K562 (cell line): ENCODE data around the gene LPCAT2. TPM values are rescaled to one million over a fixed set of nuclear protein-coding genes. Genes with fewer than 3 reads are reported as not detected.
"Not testable (repeated sequence)": the region's sequence is repeated elsewhere in the genome, so short reads cannot be mapped to it uniquely, and the experiment has no call there.

Source experiments
- ATAC-seq: fragments of 200-7000 bp; cut with Tn5 transposase; 3 replicates; pipeline ENCODE4 v1.9.1; 2020; ENCODE audit warnings: moderate library complexity
- BruUV-seq: library from RNA; stranded (reverse); fragments of 400-500 nt; replicated peaks from 2 replicates; lab custom pipeline; 2021; lab: Mats Ljungman, UMichigan
- CTCF ChIA-PET: fragments of 300-600 bp; formaldehyde crosslinking; extraction: SDS; loops from one replicate; lab custom pipeline; 2021; ENCODE audit warnings: low intra/inter-chr PET ratio; lab: Yijun Ruan, JAX
- POLR2A ChIA-PET: fragments of 300-600, 350-650 bp; sonication (Branson Sonifier 250); formaldehyde crosslinking; extraction: SDS; loops from one replicate; lab custom pipeline; 2021; ENCODE audit warnings: antibody characterized with exemption, inconsistent platforms; lab: Yijun Ruan, JAX
- DNase-seq, 4 experiments: peaks; one replicate each; pipeline versions ENCODE4 v3.0.0 to v3.0.0-alpha.2; 2011 to 2018; ENCODE audit warnings: low spot score in 3 of 4, mixed read lengths in 3 of 4; ENCODE audit errors: extremely low read depth in 1 of 4
- FAIRE-seq: peaks from 2 replicates; lab custom pipeline; 2011; peaks lifted over from hg19 to GRCh38; lab: Jason Lieb, UNC
- H2AFZ ChIP-seq: 2 replicates; pipeline ENCODE4 v1.6.0; 2011; ENCODE audit warnings: low read depth, low read length, control low read depth, inconsistent platforms
- H3K27ac ChIP-seq: fragments of 200-600 bp; 3 replicates; pipeline ENCODE4 v1.8.0; 2011; ENCODE audit warnings: low read depth, mild to moderate bottlenecking, control low read depth, inconsistent platforms, low read length, moderate library complexity, mixed read lengths; ENCODE audit errors: extremely low read depth
- H3K27me3 ChIP-seq, 2 experiments: fragments of 300-600 bp in 1 of 2; 2 replicates in 1 of 2; 3 replicates in 1 of 2; pipeline versions ENCODE4 v1.6.0 to v1.8.0; 2011; ENCODE audit warnings: inconsistent platforms in 2 of 2, low read length in 2 of 2, mild to moderate bottlenecking in 1 of 2, mixed read lengths in 1 of 2, moderate library complexity in 1 of 2; ENCODE audit not compliant: control insufficient read depth in 2 of 2, insufficient read depth in 2 of 2
- H3K36me3 ChIP-seq: fragments of 300-600 bp; 3 replicates; pipeline ENCODE4 v1.8.0; 2011; ENCODE audit warnings: mild to moderate bottlenecking, low read length, inconsistent platforms; ENCODE audit not compliant: control insufficient read depth, insufficient read depth
- H3K4me1 ChIP-seq, 2 experiments: fragments of 200-600 bp in 1 of 2; replicated peaks in 1 of 2; 2 replicates in 1 of 2; 3 replicates in 1 of 2; pipeline versions ENCODE4 v1.5.1 to v1.8.0; 2011; ENCODE audit warnings: inconsistent platforms in 2 of 2, low read length in 2 of 2, mild to moderate bottlenecking in 1 of 2, mixed read lengths in 1 of 2, moderate library complexity in 1 of 2; ENCODE audit not compliant: control insufficient read depth in 2 of 2, insufficient read depth in 2 of 2
- H3K4me2 ChIP-seq: 2 replicates; pipeline ENCODE4 v1.6.1; 2011; ENCODE audit warnings: low read length, control low read depth, inconsistent platforms, mixed read lengths; ENCODE audit not compliant: insufficient read depth
- H3K4me3 ChIP-seq: fragments of 200-600 bp; sonication (generic), shearing (Covaris generic); 2 replicates; pipeline ENCODE4 v1.5.1; 2016; ENCODE audit warnings: control low read depth, inconsistent platforms
- H3K79me2 ChIP-seq: fragments of 200-600 bp; 3 replicates; pipeline ENCODE4 v1.8.0; 2011; ENCODE audit warnings: low read length, inconsistent platforms; ENCODE audit not compliant: control insufficient read depth, insufficient read depth
- H3K9ac ChIP-seq, 2 experiments: 2 replicates each; pipeline versions ENCODE4 v1.6.0 to v1.6.1; 2011; ENCODE audit warnings: low read depth in 2 of 2, low read length in 2 of 2, control low read depth in 1 of 2, inconsistent platforms in 1 of 2, mild to moderate bottlenecking in 1 of 2, mixed read lengths in 1 of 2; ENCODE audit not compliant: insufficient read depth in 1 of 2
- H3K9me1 ChIP-seq: one replicate; pipeline ENCODE4 v1.6.0; 2011; ENCODE audit warnings: inconsistent platforms, mild to moderate bottlenecking, low read length, moderate library complexity; ENCODE audit not compliant: control insufficient read depth, insufficient read depth
- H3K9me3 ChIP-seq: replicated peaks from 2 replicates; pipeline ENCODE4 v1.5.1; 2011; ENCODE audit warnings: low read depth, low read length, inconsistent platforms; ENCODE audit not compliant: control insufficient read depth, insufficient read depth
- H4K20me1 ChIP-seq: replicated peaks from 2 replicates; pipeline ENCODE4 v1.6.1; 2011; ENCODE audit warnings: low read length, inconsistent platforms, mixed read lengths; ENCODE audit not compliant: control insufficient read depth, insufficient read depth
- HMGXB4 ChIP-seq: sonication (generic); formaldehyde crosslinking; IDR thresholded peaks from 2 replicates; pipeline ENCODE4 v1.8.1; 2023; ENCODE audit warnings: mild to moderate bottlenecking, missing genetic modification reagents
- POLR2G ChIP-seq: fragments of 200-400 bp; formaldehyde crosslinking; IDR thresholded peaks from 2 replicates; pipeline ENCODE4 v1.6.1; 2017; ENCODE audit warnings: low read depth, mild to moderate bottlenecking, antibody characterized with exemption, low read length, moderate library complexity
- SIX5 ChIP-seq, 2 experiments: IDR thresholded peaks; 2 replicates each; pipeline ENCODE4 v1.6.1; 2011; ENCODE audit warnings: low read length in 2 of 2, borderline replicate concordance in 1 of 2, low read depth in 1 of 2, mild to moderate bottlenecking in 1 of 2, moderate library complexity in 1 of 2; ENCODE audit not compliant: insufficient read depth in 1 of 2
- ZBTB33 ChIP-seq: sonication (generic); formaldehyde crosslinking; IDR thresholded peaks from 2 replicates; pipeline ENCODE4 v1.8.1; 2023; ENCODE audit warnings: mild to moderate bottlenecking, missing genetic modification reagents
- ZNF77 ChIP-seq: fragments of 250-450 bp; sonication (Bioruptor Pico); IDR thresholded peaks from 2 replicates; pipeline ENCODE4 v1.5.0; 2020
- WGBS: fragments of 100-300 bp; shearing (Covaris generic); methylation state at CpG from one replicate; pipeline ENCODE4 v1.1.6; 2016; ENCODE audit warnings: low coverage, mixed read lengths; ENCODE audit not compliant: insufficient coverage; ENCODE audit errors: missing lambda C conversion rate; 5-methylcytosine and 5-hydroxymethylcytosine counted together
- in situ Hi-C: fragments of 300-500 bp; cut with MboI; formaldehyde crosslinking; loops from 4 replicates; pipeline ENCODE4 v1.15.0; 2018; ENCODE audit warnings: inconsistent platforms, mixed read lengths
- intact Hi-C: fragments of 100-400 bp; cut with micrococcal nuclease; formaldehyde crosslinking; loops from 2 replicates; pipeline ENCODE4 v1.14.2; 2022
- polyA plus RNA-seq, 8 experiments: library from polyadenylated mRNA; depleted of rRNA in 4 of 8; stranded (reverse) in 5 of 8; unstranded in 3 of 8; fragments of >200 nt; fragmentation: Nextera tagmentation in 2 of 8; fragmentation: Illumina TruSeq in 1 of 8; extraction: Ambion mirVana in 2 of 8; extraction: Trizol in 1 of 8; gene quantifications; 2 replicates each; pipeline versions ENCODE4 v1.2.1 to v1.2.3, GENCODE V29; 2011 to 2014; ENCODE audit warnings: inconsistent platforms in 1 of 8, missing spikeins in 1 of 8
- total RNA-seq, 7 experiments: library from RNA; depleted of rRNA in 6 of 7; stranded (reverse); fragments of >200 nt in 6 of 7; fragmentation: Illumina TruSeq in 2 of 7; extraction: Trizol in 2 of 7; gene quantifications; 2 replicates each; pipeline versions ENCODE4 v1.2.1 to v1.2.3, GENCODE V29; 2011 to 2021; ENCODE audit warnings: low replicate concordance in 1 of 7

The LPCAT2 gene
- total and polyA plus RNA-seq, 9 of the 15 experiments (the other 6 are each of a cell fraction or from before 2014, with no cell fraction given), result 2.9 to 15.0 (median 7.3) TPM

DNA sequence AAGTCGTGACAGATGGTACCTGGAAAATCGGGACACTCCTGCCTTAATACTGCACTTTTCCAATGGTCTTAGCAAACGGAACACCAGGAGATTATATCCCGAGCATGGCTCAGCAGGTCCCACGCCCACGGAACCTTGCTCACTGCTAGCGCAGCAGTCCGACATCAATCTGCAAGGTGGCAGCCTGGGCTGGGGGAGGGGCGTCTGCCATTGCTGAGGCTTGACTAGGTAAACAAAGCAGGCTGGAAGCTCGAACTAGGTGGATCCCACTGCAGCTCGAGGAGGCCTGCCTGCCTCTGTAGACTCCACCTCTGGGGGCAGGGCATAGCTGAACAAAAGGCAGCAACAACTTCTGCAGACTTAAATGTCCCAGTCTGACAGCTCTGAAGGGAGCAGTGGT lies 106.8 kb downstream of the LPCAT2 start:
- ATAC-seq, BruUV-seq, POLR2A ChIA-PET, FAIRE-seq, H2AFZ ChIP-seq, CTCF ChIA-PET, H3K9ac ChIP-seq, H3K9me3 ChIP-seq, H3K4me2 ChIP-seq, H3K9me1 ChIP-seq, H3K36me3 ChIP-seq, DNase-seq, H3K4me3 ChIP-seq, intact Hi-C loops, H3K27me3 ChIP-seq, H4K20me1 ChIP-seq, H3K27ac ChIP-seq, H3K4me1 ChIP-seq, H3K79me2 ChIP-seq, in situ Hi-C loops: not testable (repeated sequence)
- WGBS, result 15% methylated on average over 10 of the region's 11 CpGs

DNA sequence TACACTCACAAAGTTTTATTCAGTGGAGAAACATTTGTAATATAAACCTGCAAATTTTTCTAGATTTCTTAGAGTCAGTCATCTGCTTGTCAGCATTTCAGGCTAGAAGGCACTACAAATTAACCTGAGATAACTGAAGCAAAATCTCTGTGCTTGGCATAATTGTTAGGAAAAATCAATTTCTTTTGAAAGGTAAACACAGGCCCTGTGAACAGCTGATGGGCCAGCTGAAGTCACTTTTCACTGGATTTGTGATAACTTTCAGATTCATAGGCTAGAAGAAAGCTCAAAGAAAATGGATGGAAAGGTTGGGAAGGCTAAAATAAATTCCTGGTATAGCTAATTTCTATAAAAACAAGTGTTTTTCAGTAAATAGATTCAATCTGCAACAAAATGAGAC lies 112.9 kb downstream of the LPCAT2 start:
- H3K79me2 ChIP-seq, result no peaks in the 10 kb centered on the region
- no peaks in the 10 kb centered on the region for H4K20me1 ChIP-seq
- no peak overlapping the region for H2AFZ ChIP-seq
- ATAC-seq (no peak), DNase-seq (no peak), FAIRE-seq (no peak)
- H3K4me3 ChIP-seq, result no peak overlapping the region
- TF ChIP-seq ZBTB33 (CRISPR knock-in tag) (no peak), ZNF77 (CRISPR knock-in tag) (no peak), HMGXB4 (CRISPR knock-in tag) (no peak), SIX5 (IDR thresholded peaks at IDR 0.05; ENCODE audit: borderline replicate concordance in 1 of 2, insufficient read depth in 1 of 2, low read depth in 1 of 2, low read length in 2 of 2) (no peak), POLR2G (no peak)
- intact Hi-C loops, result no loop called here
- H3K9me1 ChIP-seq, result no peaks in the 10 kb centered on the region
- no peak overlapping the region for H3K27ac ChIP-seq
- no peaks in the 10 kb centered on the region for H3K36me3 ChIP-seq
- in situ Hi-C loops, result no loop called here
- peaks cover 5 to 16% of the 10 kb centered on the region in 2 experiments; a peak in 3 of 5 replicates for H3K4me1 ChIP-seq
- H3K9me3 ChIP-seq, result no peaks in the 10 kb centered on the region
- H3K27me3 ChIP-seq, result 0 out of 5 replicates have a peak, but pooled peaks cover 0 to 3% of the 10 kb centered on the region in 2 experiments
- POLR2A ChIA-PET, result interaction anchor here (0.6 kb wide), 1 partner anchor 487 kb away, joined by 3 read pairs; no protein-coding TSS in a partner anchor
- no peak overlapping the region for H3K9ac ChIP-seq
- CTCF ChIA-PET, result no interaction called here
- no TSS peak for BruUV-seq
- H3K4me2 ChIP-seq, result no peak overlapping the region
